NCI-H2227 (cell line): ENCODE measurements around the gene FOXA3.
A peak's percentile ranks its signal among the peaks of the same experiment; 100 is the strongest.

Source experiments
- DNase-seq: peaks from one replicate; lab custom pipeline; 2025; ENCODE audit not compliant: unreplicated experiment; lab: John Stamatoyannopoulos, UW

FOXA3 gene

DNA sequence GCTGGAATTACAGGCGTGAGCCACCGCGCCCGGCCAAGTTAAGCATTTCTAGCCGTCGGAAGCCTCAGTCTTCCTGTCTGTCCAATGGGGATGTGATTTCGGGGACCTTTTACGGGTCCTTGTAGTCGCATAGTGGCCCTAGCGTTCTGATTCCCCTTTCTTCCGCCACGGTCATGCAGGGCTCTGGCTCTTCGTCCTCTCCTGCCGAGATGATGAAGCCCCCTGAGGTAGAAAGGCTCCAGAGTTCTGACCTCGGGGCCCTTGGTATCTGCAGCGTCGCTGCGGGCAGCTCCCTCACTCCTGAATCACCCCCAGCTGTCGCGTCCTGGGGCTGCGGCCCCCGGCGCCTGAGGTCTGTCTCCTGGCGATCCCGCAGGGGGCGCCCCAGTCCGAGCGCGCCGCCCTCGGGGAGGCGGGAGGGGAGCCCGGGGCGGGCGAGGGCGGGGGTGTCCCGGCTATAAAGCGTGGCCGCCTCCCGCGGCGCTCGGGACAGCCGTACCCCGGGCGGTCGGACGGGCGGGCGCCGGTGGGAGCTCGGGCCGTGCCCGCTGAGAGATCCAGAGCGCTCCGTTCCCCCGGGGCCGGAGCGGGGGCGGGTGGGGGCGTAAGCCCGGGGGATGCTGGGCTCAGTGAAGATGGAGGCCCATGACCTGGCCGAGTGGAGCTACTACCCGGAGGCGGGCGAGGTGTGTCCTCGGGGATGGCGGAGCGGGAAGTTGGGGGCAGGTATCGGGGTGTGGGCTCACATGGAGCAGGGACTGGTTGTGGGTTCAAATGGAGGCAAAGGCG, at the start of gene FOXA3:
Gene FOXA3, plus strand, starts transcription at position 487 of the 789 bp plus-strand sequence. Its CDS starts 131 bp downstream, at position 618.
- peak; percentile 49 for DNase-seq

GRCh38 chr19:45814851-45815480, 49.2 kb upstream of the FOXA3 start, which contains the start of gene RSPH6A:
TSS of gene RSPH6A (minus strand) at chr19:45815308. CDS start at chr19:45815176, 132 bp downstream.
- no peak for DNase-seq

DNA sequence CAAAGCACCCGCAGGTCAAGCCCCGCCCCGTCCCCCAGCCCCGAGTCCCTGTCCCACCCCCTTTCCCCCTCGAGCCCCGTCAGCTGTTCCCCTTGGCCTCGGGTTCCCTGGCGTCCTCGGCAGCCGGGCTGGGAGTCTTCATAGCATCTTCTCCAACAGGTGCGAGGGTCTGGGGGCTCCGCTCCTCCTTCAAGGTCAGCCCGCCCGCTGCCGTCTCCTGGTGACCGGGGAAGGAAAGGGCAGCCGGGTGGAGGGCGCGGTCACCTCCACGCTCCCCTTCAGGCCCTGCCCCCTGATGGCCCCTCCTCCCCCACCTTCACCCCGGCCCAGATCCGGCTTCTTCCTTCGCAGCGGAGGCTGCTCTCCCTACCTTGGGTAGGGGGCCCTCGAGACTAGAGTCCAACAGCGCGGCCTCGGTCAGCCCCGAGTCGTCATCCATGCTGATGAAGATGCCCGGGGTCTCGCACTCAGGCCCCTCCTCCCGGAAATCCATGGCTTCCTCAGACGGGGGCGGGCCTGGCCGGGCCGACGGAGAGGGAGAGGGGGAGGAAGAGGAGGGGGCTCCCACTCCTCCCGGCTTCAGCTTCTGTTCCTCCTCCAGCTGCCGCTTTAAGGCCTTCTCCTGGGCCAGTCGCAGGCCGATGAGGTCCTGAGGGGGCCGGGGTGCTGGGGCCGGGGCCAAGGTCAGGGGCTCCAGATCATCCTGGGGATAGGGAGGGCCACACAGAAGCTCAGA, 48.5 kb upstream of the FOXA3 start:
- DNase-seq = no peak

- DNase-seq = no peak
Measured at GRCh38 chr19:45816236-45817009, 47.7 kb upstream of the FOXA3 start.

- peak; percentile 89 for DNase-seq
Measured at GRCh38 chr19:45817010-45817724, 47.0 kb upstream of the FOXA3 start.

DNA sequence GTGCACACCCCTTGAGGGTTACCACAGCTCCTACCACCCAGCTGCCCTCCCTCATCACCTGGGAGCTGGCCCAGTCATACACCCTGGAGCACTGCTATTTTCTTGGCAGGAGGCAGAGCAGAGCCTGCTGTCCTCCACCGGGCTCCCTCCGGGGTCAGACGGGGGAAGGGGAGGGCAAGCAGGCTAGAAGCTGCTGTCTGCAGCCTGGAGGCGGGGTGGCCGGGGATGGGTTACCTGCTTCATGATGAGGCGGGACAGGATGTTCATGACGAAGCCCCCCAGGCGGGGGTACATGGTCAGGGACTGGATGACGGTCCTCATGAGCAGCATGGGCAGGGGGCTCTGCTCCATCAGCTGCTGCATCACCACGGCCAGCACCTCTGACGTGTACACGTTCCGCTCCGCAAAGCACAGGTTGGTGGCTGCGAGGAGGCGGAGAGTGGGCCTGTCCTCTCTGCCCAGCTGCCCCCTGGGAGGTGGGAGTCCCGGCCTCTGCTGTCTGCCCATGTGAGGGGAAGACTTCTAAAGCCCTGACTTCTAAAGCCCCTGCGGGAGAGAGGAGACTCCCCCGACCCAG, 46.3 kb upstream of the FOXA3 start:
- DNase-seq = no peak

DNA sequence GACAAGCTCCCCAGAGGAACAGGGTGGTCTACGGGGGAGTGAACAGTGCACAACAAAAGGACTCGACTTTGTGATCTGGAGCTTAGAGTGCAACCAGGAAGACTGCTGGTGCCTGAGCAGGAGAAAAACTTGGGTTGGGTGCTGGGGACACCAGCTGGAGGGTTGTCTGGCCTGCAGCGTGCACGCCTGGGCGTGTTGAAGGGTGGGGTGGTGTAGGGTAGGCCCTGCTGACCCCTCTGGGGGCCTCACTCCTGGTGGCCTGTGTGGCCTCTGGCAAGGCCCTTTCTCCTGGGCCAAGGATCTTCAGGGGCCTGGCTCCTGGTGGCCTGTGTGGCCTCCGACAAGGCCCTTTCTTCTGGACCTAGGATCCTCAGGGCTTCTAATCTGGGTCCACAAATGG, 44.4 kb upstream of the FOXA3 start:
- no peak for DNase-seq

DNA sequence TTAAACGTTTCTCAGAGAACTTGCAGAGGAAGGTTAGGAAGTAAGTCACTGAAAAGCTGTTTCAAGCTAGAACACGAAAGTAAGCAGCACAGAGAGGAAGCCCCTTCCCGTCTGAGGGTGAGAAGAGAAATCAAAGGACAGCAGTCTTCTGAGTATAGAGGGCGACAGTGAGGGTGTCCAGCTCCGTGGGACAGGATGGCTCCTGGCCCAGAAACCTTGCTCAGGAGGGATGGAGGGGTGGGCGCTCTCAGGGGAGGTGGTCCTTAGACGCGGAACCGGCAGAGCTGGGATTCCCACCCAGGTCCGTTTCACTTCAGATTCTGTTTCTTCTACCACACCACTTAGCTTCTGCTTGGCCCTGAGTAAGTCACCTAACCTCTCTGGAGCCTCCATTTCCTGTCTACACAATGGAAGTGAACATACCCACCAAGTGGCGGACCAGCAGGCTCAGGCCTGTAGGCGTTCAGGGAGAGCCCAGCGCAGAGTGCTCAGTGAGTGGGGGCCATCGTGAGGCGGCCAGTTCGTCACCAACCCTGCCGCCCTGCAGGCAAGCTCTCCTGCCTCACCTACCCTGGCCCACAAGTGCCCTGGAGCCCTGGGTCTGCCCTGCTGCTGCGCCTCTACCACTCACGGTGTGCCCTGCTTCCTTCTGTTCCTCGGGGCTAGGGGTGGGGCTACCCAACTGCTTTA, 43.6 kb upstream of the FOXA3 start:
- DNase-seq = no peak

DNA sequence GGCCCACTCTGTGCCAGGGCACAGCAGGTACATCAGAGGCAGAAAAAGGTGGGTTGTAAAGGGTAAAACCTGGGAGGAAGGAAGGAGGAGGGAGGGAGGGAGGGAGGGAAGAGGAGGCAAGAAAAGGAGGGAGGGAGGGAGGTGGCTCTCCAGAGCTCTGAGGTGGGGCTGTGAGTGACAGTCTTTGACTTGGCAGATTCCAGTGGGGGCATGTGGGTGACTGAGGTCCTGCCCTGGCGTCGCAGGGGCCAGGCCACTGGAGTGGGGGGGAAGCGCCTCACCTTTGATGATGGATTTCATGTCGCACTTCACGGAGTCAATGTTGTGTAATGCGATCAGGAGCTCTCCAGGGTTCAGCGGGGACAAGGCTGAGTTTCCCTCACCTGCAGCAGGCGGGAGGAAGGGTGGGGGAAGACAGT, 43.0 kb upstream of the FOXA3 start:
- no peak for DNase-seq

GRCh38 chr19:45821570-45821969, 42.6 kb upstream of the FOXA3 start:
- DNase-seq = no peak

DNA sequence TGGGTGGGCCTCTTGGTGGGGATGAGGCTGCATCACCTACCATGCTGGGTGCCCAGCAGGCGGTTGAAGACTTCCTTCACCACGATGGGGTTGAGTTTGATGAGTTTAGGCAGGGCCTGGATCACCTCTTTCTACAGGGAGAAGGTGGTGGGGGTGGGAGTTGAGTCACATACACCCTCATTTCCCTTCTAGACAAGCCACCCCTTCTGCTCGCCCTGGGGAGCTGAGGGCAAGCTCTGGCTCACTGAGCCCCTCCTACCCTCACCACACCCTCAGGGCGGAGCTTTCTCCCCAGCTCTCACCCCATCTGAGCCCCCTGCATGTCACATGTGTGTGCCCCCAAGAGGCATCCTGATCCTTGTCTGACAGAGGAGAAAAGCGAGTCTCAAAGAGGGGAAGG, 41.4 kb upstream of the FOXA3 start:
- DNase-seq = no peak

DNA sequence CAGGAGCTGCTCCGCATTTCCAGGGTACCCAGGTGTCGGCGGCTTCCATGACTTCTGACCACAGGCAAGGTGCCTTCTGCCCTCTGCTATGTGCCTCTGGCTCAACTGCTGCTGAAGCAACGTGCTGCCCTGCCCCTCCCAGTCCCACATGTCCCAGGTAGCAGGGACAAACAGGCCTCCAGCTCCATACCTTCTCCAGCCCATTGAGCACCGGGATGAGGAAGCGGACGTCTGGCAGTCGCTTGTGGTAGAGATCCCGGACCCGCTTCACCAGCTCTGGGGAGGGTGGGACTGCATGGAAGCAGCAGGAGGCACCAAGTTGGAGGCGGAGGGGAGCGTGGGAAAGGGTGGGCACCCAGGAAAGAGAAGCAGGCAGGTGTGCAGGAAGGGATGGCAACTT, 40.9 kb upstream of the FOXA3 start:
- DNase-seq = no peak

DNA sequence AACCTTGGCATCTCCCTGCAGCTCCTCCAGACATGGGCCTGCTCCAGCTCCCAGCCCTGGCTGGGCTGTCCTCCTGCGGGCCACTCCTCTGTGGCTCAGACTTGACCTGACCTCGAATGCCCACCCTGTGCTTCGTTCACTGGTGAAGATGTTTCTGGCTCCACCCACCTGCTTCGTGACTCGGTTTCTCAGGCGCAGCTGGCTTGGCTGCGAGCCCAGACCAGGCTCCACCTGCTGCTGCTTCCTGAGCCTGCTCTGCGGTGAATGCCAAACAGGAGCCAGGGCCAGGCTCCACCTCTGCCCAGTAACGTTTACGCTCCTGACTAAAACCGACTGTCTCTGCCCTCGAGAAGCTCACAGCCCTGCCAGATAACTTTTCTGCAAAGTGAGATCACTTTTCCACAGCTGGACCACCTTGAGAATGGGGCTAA, 40.1 kb upstream of the FOXA3 start:
- no peak for DNase-seq

GRCh38 chr19:45824531-45825262, 39.4 kb upstream of the FOXA3 start:
- DNase-seq = no peak

- no peak for DNase-seq
Measured at GRCh38 chr19:45825263-45825605, 38.9 kb upstream of the FOXA3 start.

DNA sequence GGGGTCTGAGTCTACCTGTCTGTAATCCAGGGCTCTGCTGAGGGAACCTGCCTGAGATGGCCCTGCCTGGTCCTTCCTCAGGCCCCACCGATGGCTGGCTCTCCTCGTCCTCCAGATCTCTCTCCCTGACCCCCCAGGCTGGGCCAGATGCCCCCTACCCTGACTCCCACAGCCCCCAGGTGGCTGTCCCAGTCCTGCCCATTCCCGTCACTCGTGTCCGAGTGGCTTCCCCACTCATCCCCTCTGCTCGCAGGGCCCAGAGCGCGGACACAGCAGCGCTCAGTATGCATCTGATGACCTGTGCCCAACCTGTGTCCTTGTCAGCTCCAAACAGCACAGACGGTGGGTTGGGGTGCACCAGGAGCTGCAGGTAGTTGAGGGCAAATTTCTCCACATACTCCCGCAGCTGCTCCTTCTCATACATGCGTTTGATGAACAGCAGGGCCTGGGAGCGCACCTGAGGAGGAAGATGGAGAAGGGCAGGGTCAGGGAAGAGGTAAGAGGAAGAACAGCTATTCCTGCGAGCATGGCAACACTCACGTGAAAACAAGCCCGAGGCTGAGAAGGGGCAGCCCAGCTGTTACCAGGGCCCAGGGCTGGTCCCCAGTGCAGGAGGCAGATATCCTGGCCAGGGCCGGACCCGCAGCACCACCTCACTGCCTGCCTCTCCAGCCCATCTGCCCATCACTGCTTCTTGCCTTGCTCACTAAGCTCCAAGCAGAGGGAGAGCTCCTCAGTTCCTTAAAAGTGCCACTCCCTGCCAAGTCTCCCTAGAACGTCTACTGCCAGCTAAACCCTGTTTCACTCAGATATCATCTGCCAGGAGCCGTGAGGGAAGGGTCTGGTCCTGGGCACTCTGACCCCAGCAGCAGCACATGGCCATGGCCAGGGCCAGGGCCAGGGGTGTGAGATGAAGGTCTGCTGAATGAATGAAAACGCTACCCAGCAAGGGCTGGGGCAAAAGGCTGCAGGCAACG, 37.9 kb upstream of the FOXA3 start:
- no peak for DNase-seq

DNA sequence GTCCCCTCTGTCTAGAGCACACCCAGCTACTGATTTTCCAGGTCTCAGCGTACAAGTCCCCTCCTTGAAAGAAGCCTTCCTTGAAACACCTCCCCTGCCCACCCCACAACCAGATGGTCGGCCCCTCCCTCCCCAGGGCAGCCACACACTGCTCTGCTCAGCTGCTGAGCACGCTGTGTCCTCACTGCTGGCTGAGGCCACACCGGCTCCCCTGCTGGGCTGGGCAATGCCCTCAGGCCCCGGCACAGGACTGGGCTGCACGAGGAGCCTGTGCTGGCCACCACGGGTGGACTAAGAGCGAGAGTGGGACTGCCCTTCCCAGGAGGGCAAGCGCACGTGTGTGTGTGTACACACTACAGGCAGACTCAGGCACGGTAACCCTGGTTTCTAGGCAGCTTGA, 37.2 kb upstream of the FOXA3 start:
- no peak for DNase-seq
